ENCODE results near the gene NAA60. TPM values are rescaled to one million over a fixed set of nuclear protein-coding genes. Genes with fewer than 3 reads are reported as not detected.
"Not testable (repeated sequence)": the region's sequence is repeated elsewhere in the genome, so short reads cannot be mapped to it uniquely, and the experiment has no call there.

Gene NAA60
- total and polyA plus RNA-seq, 4 donors = 16.6 to 57.7 (median 48.5) TPM

GRCh38 chr16:3496386-3496785, 52.9 kb downstream of the NAA60 start:
- H3K27me3 ChIP-seq (ENCODE audit: control insufficient read depth in 3 of 3, insufficient read depth in 3 of 3, low read length in 2 of 3) = no peaks in the 10 kb centered on the region
- H3K36me3 ChIP-seq (ENCODE audit: control insufficient read depth in 4 of 4, insufficient read depth in 4 of 4, low read length in 4 of 4) = no peaks in the 10 kb centered on the region
- WGBS, 2 donors = 92 to 97% methylated on average over 30 of the region's 30 CpGs
- no peaks in the 10 kb centered on the region for H3K9me3 ChIP-seq (ENCODE audit: control insufficient read depth in 4 of 4, insufficient read depth in 3 of 4, low read length in 3 of 4)
- no peak overlapping the region for H3K27ac ChIP-seq (ENCODE audit: low read depth in 1 of 2, low read length in 1 of 2)
- no peak overlapping the region for H3K4me3 ChIP-seq
- H3K9ac ChIP-seq (ENCODE audit: insufficient read depth in 1 of 2, low read length in 2 of 2) = no peak overlapping the region
- H3K4me1 ChIP-seq (ENCODE audit: control insufficient read depth in 5 of 5, insufficient read depth in 5 of 5, low read length in 5 of 5) = peaks cover 0 to 4% (median 0%) of the 10 kb centered on the region in 5 donors
- ATAC-seq (ENCODE audit: insufficient read depth, low FRiP score) (no peak), DNase-seq (no peak)
- TF ChIP-seq CTCF (IDR thresholded peaks at IDR 0.05; ENCODE audit: control extremely low read depth, extremely low read depth) = no peak

GRCh38 chr16:3497771-3498170, 54.3 kb downstream of the NAA60 start:
- no peak overlapping the region for H3K9ac ChIP-seq (ENCODE audit: insufficient read depth in 1 of 2, low read length in 2 of 2)
- TF ChIP-seq CTCF (IDR thresholded peaks at IDR 0.05; ENCODE audit: control extremely low read depth, extremely low read depth) = no peak
- no peak for ATAC-seq (ENCODE audit: insufficient read depth, low FRiP score)
- H3K4me3 ChIP-seq = no peak overlapping the region
- H3K9me3 ChIP-seq (ENCODE audit: control insufficient read depth in 4 of 4, insufficient read depth in 3 of 4, low read length in 3 of 4) = no peaks in the 10 kb centered on the region
- peaks cover 6 to 11% (median 7%) of the 10 kb centered on the region in 5 donors for H3K4me1 ChIP-seq (ENCODE audit: control insufficient read depth in 5 of 5, insufficient read depth in 5 of 5, low read length in 5 of 5)
- 93 to 98% methylated on average over 4 of the region's 4 CpGs for WGBS, 2 donors
- H3K27ac ChIP-seq (ENCODE audit: low read depth in 1 of 2, low read length in 1 of 2) = no peak overlapping the region
- H3K27me3 ChIP-seq (ENCODE audit: control insufficient read depth in 3 of 3, insufficient read depth in 3 of 3, low read length in 2 of 3) = no peaks in the 10 kb centered on the region
- H3K36me3 ChIP-seq (ENCODE audit: control insufficient read depth in 4 of 4, insufficient read depth in 4 of 4, low read length in 4 of 4) = peaks cover 0 to 2% (median 0%) of the 10 kb centered on the region in 4 donors
- DNase-seq = no peak

GRCh38 chr16:3498988-3499387, 55.5 kb downstream of the NAA60 start:
- peaks cover 6 to 13% (median 7%) of the 10 kb centered on the region in 5 donors for H3K4me1 ChIP-seq (ENCODE audit: control insufficient read depth in 5 of 5, insufficient read depth in 5 of 5, low read length in 5 of 5)
- no peak for TF ChIP-seq CTCF (IDR thresholded peaks at IDR 0.05; ENCODE audit: control extremely low read depth, extremely low read depth)
- H3K27me3 ChIP-seq (ENCODE audit: control insufficient read depth in 3 of 3, insufficient read depth in 3 of 3, low read length in 2 of 3) = no peaks in the 10 kb centered on the region
- ATAC-seq (ENCODE audit: insufficient read depth, low FRiP score) = no peak
- H3K27ac ChIP-seq (ENCODE audit: low read depth in 1 of 2, low read length in 1 of 2) = no peak overlapping the region
- peaks cover 0 to 5% (median 0%) of the 10 kb centered on the region in 4 donors for H3K36me3 ChIP-seq (ENCODE audit: control insufficient read depth in 4 of 4, insufficient read depth in 4 of 4, low read length in 4 of 4)
- H3K4me3 ChIP-seq = no peak overlapping the region
- no peak overlapping the region for H3K9ac ChIP-seq (ENCODE audit: insufficient read depth in 1 of 2, low read length in 2 of 2)
- DNase-seq = no peak
- no peaks in the 10 kb centered on the region for H3K9me3 ChIP-seq (ENCODE audit: control insufficient read depth in 4 of 4, insufficient read depth in 3 of 4, low read length in 3 of 4)
- WGBS, 2 donors = 98% methylated on average over 16 of the region's 16 CpGs

GRCh38 chr16:3501412-3501761, 57.9 kb downstream of the NAA60 start:
- Histone ChIP-seq H3K4me1 (ENCODE audit: control insufficient read depth in 5 of 5, insufficient read depth in 5 of 5, low read length in 5 of 5) (peaks cover 6 to 13% (median 7%) of the 10 kb centered on the region in 5 donors), H3K36me3 (ENCODE audit: control insufficient read depth in 4 of 4, insufficient read depth in 4 of 4, low read length in 4 of 4) (peaks cover 1 to 11% (median 4%) of the 10 kb centered on the region in 4 donors), H3K27ac (ENCODE audit: low read depth in 1 of 2, low read length in 1 of 2) (peak overlapping the region; percentile 21 to 86), H3K9ac (ENCODE audit: insufficient read depth in 1 of 2, low read length in 2 of 2) (peak overlapping the region in 1 of 2 donors; percentile 42), H3K4me3 (peak overlapping the region; percentile 73)
- H3K27me3 ChIP-seq (ENCODE audit: control insufficient read depth in 3 of 3, insufficient read depth in 3 of 3, low read length in 2 of 3); ATAC-seq (ENCODE audit: insufficient read depth, low FRiP score); H3K9me3 ChIP-seq (ENCODE audit: control insufficient read depth in 4 of 4, insufficient read depth in 3 of 4, low read length in 3 of 4); DNase-seq: not testable (repeated sequence)
- 11 to 19% methylated on average over 24 of the region's 24 CpGs for WGBS, 2 donors

Data from lung (tissue), 12 donors.